ENCODE results near the gene HTT-AS. TPM values are rescaled to one million over a fixed set of nuclear protein-coding genes. Genes with fewer than 3 reads are reported as not detected.
A peak's percentile ranks its signal among the peaks of the same experiment; 100 is the strongest.

The HTT-AS gene
- total RNA-seq, 1 donor from 2014 or later, result not detected

- Mint-ChIP-seq H3K9me3 (peaks cover 3% of the 10 kb centered on the region), H3K4me3 (no peak overlapping the region), H3K36me3 (ENCODE audit: low read depth) (no peaks in the 10 kb centered on the region), H3K27ac (no peak overlapping the region), H3K27me3 (peaks cover 10% of the 10 kb centered on the region), H3K4me1 (no peaks in the 10 kb centered on the region)
- DNase-seq, result no peak
- intact Hi-C loops (cut with micrococcal nuclease), result no loop called here
Observed at GRCh38 chr4:3021627-3022026, 52.7 kb downstream of the HTT-AS start.

GRCh38 chr4:3021127-3021526, 53.2 kb downstream of the HTT-AS start:
- Mint-ChIP-seq H3K9me3 (peaks cover 3% of the 10 kb centered on the region), H3K27me3 (peaks cover 10% of the 10 kb centered on the region), H3K4me3 (no peak overlapping the region), H3K27ac (no peak overlapping the region), H3K36me3 (ENCODE audit: low read depth) (no peaks in the 10 kb centered on the region), H3K4me1 (no peaks in the 10 kb centered on the region)
- intact Hi-C loops (cut with micrococcal nuclease), result no loop called here
- no peak for DNase-seq

- H3K4me3 Mint-ChIP-seq, result no peak overlapping the region
- H3K9me3 Mint-ChIP-seq, result peaks cover 3% of the 10 kb centered on the region
- peaks cover 10% of the 10 kb centered on the region for H3K27me3 Mint-ChIP-seq
- no peak overlapping the region for H3K27ac Mint-ChIP-seq
- intact Hi-C loops (cut with micrococcal nuclease), result no loop called here
- no peak for DNase-seq
- no peaks in the 10 kb centered on the region for H3K36me3 Mint-ChIP-seq (ENCODE audit: low read depth)
- peaks cover 2% of the 10 kb centered on the region for H3K4me1 Mint-ChIP-seq
Observed at GRCh38 chr4:3019145-3019846, 55.0 kb downstream of the HTT-AS start.

- Mint-ChIP-seq H3K4me1 (peaks cover 11% of the 10 kb centered on the region), H3K4me3 (no peak overlapping the region), H3K27me3 (peaks cover 9% of the 10 kb centered on the region), H3K36me3 (ENCODE audit: low read depth) (no peaks in the 10 kb centered on the region), H3K27ac (no peak overlapping the region), H3K9me3 (no peaks in the 10 kb centered on the region)
- no peak for DNase-seq
- intact Hi-C loops (cut with micrococcal nuclease), result no loop called here
Observed at GRCh38 chr4:3017504-3017903, 56.8 kb downstream of the HTT-AS start.

GRCh38 chr4:3016961-3017360, 57.4 kb downstream of the HTT-AS start:
- intact Hi-C loops (cut with micrococcal nuclease), result no loop called here
- DNase-seq, result no peak
- Mint-ChIP-seq H3K4me3 (no peak overlapping the region), H3K36me3 (ENCODE audit: low read depth) (no peaks in the 10 kb centered on the region), H3K9me3 (no peaks in the 10 kb centered on the region), H3K27me3 (peaks cover 6% of the 10 kb centered on the region), H3K27ac (no peak overlapping the region), H3K4me1 (peaks cover 11% of the 10 kb centered on the region)

- peak overlapping the region; percentile 64 for H3K27ac Mint-ChIP-seq
- intact Hi-C loops (cut with micrococcal nuclease), result no loop called here
- no peaks in the 10 kb centered on the region for H3K9me3 Mint-ChIP-seq
- no peaks in the 10 kb centered on the region for H3K36me3 Mint-ChIP-seq (ENCODE audit: low read depth)
- no peak for DNase-seq
- H3K27me3 Mint-ChIP-seq, result peaks cover 6% of the 10 kb centered on the region
- peaks cover 20% of the 10 kb centered on the region for H3K4me1 Mint-ChIP-seq
- H3K4me3 Mint-ChIP-seq, result no peak overlapping the region
Observed at GRCh38 chr4:3013839-3014350, 60.4 kb downstream of the HTT-AS start.

Other genes with a start within 250 kb of the HTT-AS start
- gene ADD1, start 230.7 kb downstream of the HTT-AS start, total RNA-seq, result 187 and 198 TPM in 2 replicates
- gene NOP14, start 111.1 kb downstream of the HTT-AS start, total RNA-seq, result 132 and 141 TPM in 2 replicates
- 4.6 and 5.3 TPM in 2 replicates for gene GRK4, start 111.0 kb downstream of the HTT-AS start, total RNA-seq
- gene HTT, start 143 bp upstream of the HTT-AS start, total RNA-seq, result 67.4 and 70.6 TPM in 2 replicates
- 0.62 and 0.70 TPM in 2 replicates for gene MSANTD1, start 174.6 kb upstream of the HTT-AS start, total RNA-seq
- 3.3 and 3.7 TPM in 2 replicates for gene RGS12, start 218.5 kb upstream of the HTT-AS start, total RNA-seq